PC-3 (cell line): ENCODE data around the gene DPM2. TPM values are rescaled to one million over a fixed set of nuclear protein-coding genes. Genes with fewer than 3 reads are reported as not detected.

Experiments
- ATAC-seq: fragments of 200-7000 bp; cut with Tn5 transposase; 2 replicates; pipeline ENCODE4 v1.9.1; 2020; ENCODE audit warnings: mild to moderate bottlenecking, moderate library complexity
- BruUV-seq: library from RNA; stranded (reverse); fragments of 400-500 nt; replicated peaks from 2 replicates; lab custom pipeline; 2021; lab: Mats Ljungman, UMichigan
- CTCF ChIA-PET: fragments of 300-600 bp; sonication (Branson Sonifier 250); formaldehyde crosslinking; loops from one replicate; lab custom pipeline; 2022; ENCODE audit warnings: antibody characterized with exemption; lab: Charles Lee
- POLR2A ChIA-PET: fragments of 300-600 bp; sonication (Branson Sonifier 250); formaldehyde crosslinking; loops from one replicate; lab custom pipeline; 2022; ENCODE audit warnings: antibody characterized with exemption; ENCODE audit not compliant: unreplicated experiment; lab: Charles Lee
- DNase-seq: peaks from one replicate; pipeline ENCODE4 v3.0.0-alpha.2; 2015
- H2AFZ ChIP-seq: fragments of 300-600 bp; sonication (generic); 2 replicates; pipeline ENCODE4 v1.6.0; 2016; ENCODE audit warnings: antibody characterized with exemption, low read length
- H3F3A ChIP-seq: fragments of 300-600 bp; sonication (generic); one replicate; pipeline ENCODE4 v1.6.0; 2017; ENCODE audit warnings: antibody characterized with exemption, low read length, control low read depth, mild to moderate bottlenecking; ENCODE audit not compliant: unreplicated experiment
- H3K27ac ChIP-seq: fragments of 300-600 bp; sonication (generic); 2 replicates; pipeline ENCODE4 v1.5.1; 2016; ENCODE audit warnings: mild to moderate bottlenecking, low read length
- H3K27me3 ChIP-seq: fragments of 300-600 bp; sonication (generic); 2 replicates; pipeline ENCODE4 v1.6.1; 2016; ENCODE audit warnings: low read length, mixed read lengths
- H3K36me3 ChIP-seq: fragments of 300-600 bp; sonication (generic); 2 replicates; pipeline ENCODE4 v1.6.1; 2016; ENCODE audit warnings: low read depth, mixed run types, low read length, mixed read lengths
- H3K4me1 ChIP-seq: fragments of 300-600 bp; sonication (generic); 2 replicates; pipeline ENCODE4 v1.5.1; 2016; ENCODE audit warnings: low read length; ENCODE audit not compliant: insufficient read depth
- H3K4me2 ChIP-seq: fragments of 300-600 bp; sonication (generic); 2 replicates; pipeline ENCODE4 v1.6.0; 2016; ENCODE audit warnings: low read length
- H3K4me3 ChIP-seq: fragments of 300-600 bp; sonication (generic); 2 replicates; pipeline ENCODE4 v1.5.1; 2016; ENCODE audit warnings: mild to moderate bottlenecking, low read length, mixed read lengths
- H3K79me2 ChIP-seq: fragments of 300-600 bp; sonication (generic); 2 replicates; pipeline ENCODE4 v1.6.1; 2017; ENCODE audit warnings: low read length, mixed read lengths
- H3K9ac ChIP-seq: fragments of 300-600 bp; sonication (generic); 2 replicates; pipeline ENCODE4 v1.6.0; 2016; ENCODE audit warnings: mild to moderate bottlenecking, low read length
- H3K9me2 ChIP-seq: fragments of 300-600 bp; sonication (generic); replicated peaks from 2 replicates; pipeline ENCODE4 v1.6.1; 2016; ENCODE audit warnings: mixed run types, low read length, mixed read lengths
- H3K9me3 ChIP-seq: fragments of 300-600 bp; sonication (generic); 2 replicates; pipeline ENCODE4 v1.6.1; 2016; ENCODE audit warnings: low read length, mixed read lengths
- H4K20me1 ChIP-seq: fragments of 300-600 bp; sonication (generic); 2 replicates; pipeline ENCODE4 v1.6.1; 2016; ENCODE audit warnings: low read length, mixed read lengths
- EZH2 ChIP-seq: fragments of 300-600 bp; sonication (generic); IDR thresholded peaks from one replicate; pipeline ENCODE4 v1.6.1; 2017; ENCODE audit warnings: antibody characterized with exemption, mild to moderate bottlenecking, low read length; ENCODE audit not compliant: unreplicated experiment
- EZH2phosphoT487 ChIP-seq: fragments of 300-600 bp; sonication (generic); IDR thresholded peaks from 2 replicates; pipeline ENCODE4 v1.6.1; 2018; ENCODE audit warnings: mild to moderate bottlenecking, antibody characterized with exemption, low read length, borderline replicate concordance
- intact Hi-C: fragments of 100-400 bp; cut with micrococcal nuclease; formaldehyde crosslinking; loops from 2 replicates; pipeline ENCODE4 v1.9.0; 2023
- total RNA-seq: library from RNA; depleted of rRNA; stranded (reverse); fragments of >200 nt; gene quantifications from 2 replicates; pipeline ENCODE4 v1.2.3, GENCODE V29; 2014
- TF ChIP-seq, protein P1 (sequence below): fragments of 300-600 bp; sonication (generic); conservative IDR thresholded peaks from 2 replicates; pipeline ENCODE4 v1.5.1; 2017; ENCODE audit warnings: antibody characterized with exemption, low read depth, mild to moderate bottlenecking, low read length

The DPM2 gene
- total RNA-seq, 1 experiment from 2014 or later: 33.0 TPM

- Histone ChIP-seq H3K36me3 (no peaks in the 10 kb centered on the region), H3K27ac (no peak overlapping the region), H2AFZ (no peak overlapping the region), H3K4me1 (peaks cover 20% of the 10 kb centered on the region), H3K9me2 (no peaks in the 10 kb centered on the region), H3K79me2 (peaks cover 81% of the 10 kb centered on the region), H3K4me2 (peak overlapping the region; percentile 82), H4K20me1 (peaks cover 19% of the 10 kb centered on the region; the same call in 1 of the 2 replicates), H3F3A (no peaks in the 10 kb centered on the region), H3K9me3 (no peaks in the 10 kb centered on the region), H3K9ac (no peak overlapping the region), H3K27me3 (no peaks in the 10 kb centered on the region), H3K4me3 (peak overlapping the region; percentile 95)
- no peak for TF ChIP-seq EZH2
- TF ChIP-seq EZH2phosphoT487: no peak
- TF ChIP-seq, protein P1, sequence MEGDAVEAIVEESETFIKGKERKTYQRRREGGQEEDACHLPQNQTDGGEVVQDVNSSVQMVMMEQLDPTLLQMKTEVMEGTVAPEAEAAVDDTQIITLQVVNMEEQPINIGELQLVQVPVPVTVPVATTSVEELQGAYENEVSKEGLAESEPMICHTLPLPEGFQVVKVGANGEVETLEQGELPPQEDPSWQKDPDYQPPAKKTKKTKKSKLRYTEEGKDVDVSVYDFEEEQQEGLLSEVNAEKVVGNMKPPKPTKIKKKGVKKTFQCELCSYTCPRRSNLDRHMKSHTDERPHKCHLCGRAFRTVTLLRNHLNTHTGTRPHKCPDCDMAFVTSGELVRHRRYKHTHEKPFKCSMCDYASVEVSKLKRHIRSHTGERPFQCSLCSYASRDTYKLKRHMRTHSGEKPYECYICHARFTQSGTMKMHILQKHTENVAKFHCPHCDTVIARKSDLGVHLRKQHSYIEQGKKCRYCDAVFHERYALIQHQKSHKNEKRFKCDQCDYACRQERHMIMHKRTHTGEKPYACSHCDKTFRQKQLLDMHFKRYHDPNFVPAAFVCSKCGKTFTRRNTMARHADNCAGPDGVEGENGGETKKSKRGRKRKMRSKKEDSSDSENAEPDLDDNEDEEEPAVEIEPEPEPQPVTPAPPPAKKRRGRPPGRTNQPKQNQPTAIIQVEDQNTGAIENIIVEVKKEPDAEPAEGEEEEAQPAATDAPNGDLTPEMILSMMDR: no peak
- ChIA-PET POLR2A (no interaction called here), CTCF (interaction anchor here (0.5 to 0.6 kb wide), 2 partner anchors 45 to 58 kb away, joined by 3 to 13 read pairs; no protein-coding TSS in a partner anchor)
- intact Hi-C loops: no loop called here
- no TSS peak for BruUV-seq
- DNase-seq (no peak), ATAC-seq (no peak)
These were observed 39.6 kb upstream of the DPM2 start for GRCh38 chr9:127977009-127977883.

GRCh38 chr9:127976498-127976897 lies 38.8 kb upstream of the DPM2 start:
- no peak overlapping the region for H3K4me3 ChIP-seq

More at GRCh38 chr9:127976498-127976897, 38.8 kb upstream of the DPM2 start:
- Histone ChIP-seq H3K36me3 (no peaks in the 10 kb centered on the region), H4K20me1 (peaks cover 19% of the 10 kb centered on the region; the same call in 1 of the 2 replicates), H3K9me3 (no peaks in the 10 kb centered on the region), H3K9ac (no peak overlapping the region), H2AFZ (no peak overlapping the region), H3F3A (no peaks in the 10 kb centered on the region), H3K4me2 (no peak overlapping the region), H3K27ac (no peak overlapping the region), H3K4me1 (peaks cover 17% of the 10 kb centered on the region), H3K79me2 (peaks cover 88% of the 10 kb centered on the region), H3K27me3 (no peaks in the 10 kb centered on the region), H3K9me2 (no peaks in the 10 kb centered on the region)
- intact Hi-C loops: no loop called here
- TF ChIP-seq, protein P1: no peak
- TF ChIP-seq EZH2phosphoT487 (no peak), EZH2 (no peak)
- no peak for ATAC-seq
- DNase-seq: no peak
- ChIA-PET POLR2A (no interaction called here), CTCF (interaction anchor here (0.5 to 0.6 kb wide), 2 partner anchors 44 to 58 kb away, joined by 3 to 13 read pairs; no protein-coding TSS in a partner anchor)
- no TSS peak for BruUV-seq
